ENCODE results near the gene CTNNBIP1.
"Not testable (repeated sequence)": the region's sequence is repeated elsewhere in the genome, so short reads cannot be mapped to it uniquely, and the experiment has no call there.

CTNNBIP1 gene

DNA sequence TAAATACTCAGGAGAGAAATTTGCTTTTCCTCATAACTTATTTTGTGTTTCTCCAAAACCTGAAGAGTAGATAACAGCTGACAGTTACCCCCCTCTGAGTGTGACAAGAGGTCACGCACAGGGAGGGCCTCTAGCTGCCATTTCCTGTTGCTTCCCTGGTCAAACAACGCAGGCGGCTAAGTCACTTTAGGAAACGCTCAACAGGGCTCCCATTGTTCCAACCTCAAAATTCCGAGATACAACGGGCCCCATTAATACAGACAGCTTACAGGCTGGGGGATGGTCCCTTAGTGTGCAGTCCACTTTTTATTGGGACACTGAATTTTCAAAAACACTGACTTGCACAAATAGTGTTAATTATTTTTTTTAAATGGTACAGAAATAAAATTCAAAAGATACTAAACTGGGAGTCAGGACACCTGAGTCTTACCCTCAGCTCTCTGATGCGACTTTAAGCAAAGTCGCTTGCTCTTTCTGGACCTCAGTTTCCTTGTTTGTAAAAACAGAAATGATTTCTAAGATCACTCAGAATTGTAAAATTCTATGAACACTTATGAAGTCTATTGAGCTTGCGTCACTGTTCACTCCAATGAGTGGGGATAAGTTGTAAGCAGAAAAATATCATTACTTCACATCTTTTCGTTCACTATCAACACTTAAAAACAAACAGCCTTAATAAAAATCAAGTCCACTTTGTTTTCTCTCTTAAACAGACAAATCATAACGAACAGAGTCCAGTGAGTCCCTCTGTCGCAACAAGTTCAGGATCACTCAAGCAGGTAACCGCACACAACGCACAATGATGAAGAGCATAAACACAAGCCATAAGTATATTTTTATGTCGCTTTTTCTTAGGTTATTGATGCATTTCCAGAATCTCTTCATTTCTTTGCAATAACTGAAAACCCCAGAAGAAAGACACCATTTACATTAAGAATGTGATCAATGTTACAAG lies 19.6 kb upstream of the CTNNBIP1 start:
- no peak overlapping the region for H3K27ac ChIP-seq
- TF ChIP-seq, protein P1, sequence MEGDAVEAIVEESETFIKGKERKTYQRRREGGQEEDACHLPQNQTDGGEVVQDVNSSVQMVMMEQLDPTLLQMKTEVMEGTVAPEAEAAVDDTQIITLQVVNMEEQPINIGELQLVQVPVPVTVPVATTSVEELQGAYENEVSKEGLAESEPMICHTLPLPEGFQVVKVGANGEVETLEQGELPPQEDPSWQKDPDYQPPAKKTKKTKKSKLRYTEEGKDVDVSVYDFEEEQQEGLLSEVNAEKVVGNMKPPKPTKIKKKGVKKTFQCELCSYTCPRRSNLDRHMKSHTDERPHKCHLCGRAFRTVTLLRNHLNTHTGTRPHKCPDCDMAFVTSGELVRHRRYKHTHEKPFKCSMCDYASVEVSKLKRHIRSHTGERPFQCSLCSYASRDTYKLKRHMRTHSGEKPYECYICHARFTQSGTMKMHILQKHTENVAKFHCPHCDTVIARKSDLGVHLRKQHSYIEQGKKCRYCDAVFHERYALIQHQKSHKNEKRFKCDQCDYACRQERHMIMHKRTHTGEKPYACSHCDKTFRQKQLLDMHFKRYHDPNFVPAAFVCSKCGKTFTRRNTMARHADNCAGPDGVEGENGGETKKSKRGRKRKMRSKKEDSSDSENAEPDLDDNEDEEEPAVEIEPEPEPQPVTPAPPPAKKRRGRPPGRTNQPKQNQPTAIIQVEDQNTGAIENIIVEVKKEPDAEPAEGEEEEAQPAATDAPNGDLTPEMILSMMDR (conservative IDR thresholded peaks at IDR 0.05; ENCODE audit: low read depth), result no peak
- POLR2A ChIA-PET (ENCODE audit: low non-redundant PET), result no interaction called here
- CTCF ChIA-PET, result interaction anchor here (0.6 to 1.6 kb wide), 6 partner anchors 21 to 445 kb away, joined by 3 to 7 read pairs (median 4); no protein-coding TSS in a partner anchor
- DNase-seq (ENCODE audit: low spot score), result no peak

DNA sequence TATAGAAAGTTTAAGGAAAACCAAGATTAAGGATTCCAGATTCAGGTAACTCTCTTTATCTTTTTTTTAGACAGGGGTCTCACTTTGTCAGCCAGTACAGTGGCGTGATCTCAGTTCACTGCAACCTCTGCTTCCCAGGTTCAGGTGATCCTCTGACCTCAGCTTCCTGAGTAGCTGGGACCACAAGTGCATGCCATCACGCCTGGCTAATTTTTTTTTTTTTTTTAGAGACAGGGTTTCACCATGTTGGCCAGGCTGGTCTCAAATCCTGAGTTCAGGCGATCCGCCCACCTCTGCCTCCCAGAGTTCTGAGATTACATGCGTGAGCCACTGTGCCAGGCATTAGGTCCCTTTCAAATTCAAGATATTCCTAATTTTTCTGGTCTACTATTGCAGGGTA lies 17.2 kb upstream of the CTNNBIP1 start:
- TF ChIP-seq, protein P1 (conservative IDR thresholded peaks at IDR 0.05; ENCODE audit: low read depth), result no peak
- ChIA-PET CTCF (interaction anchor here (0.6 kb wide), 2 partner anchors 91 to 1117 kb away, joined by 5 to 9 read pairs; no protein-coding TSS in a partner anchor), POLR2A (ENCODE audit: low non-redundant PET) (no interaction called here)
- no peak overlapping the region for H3K27ac ChIP-seq
- no peak for DNase-seq (ENCODE audit: low spot score)

DNA sequence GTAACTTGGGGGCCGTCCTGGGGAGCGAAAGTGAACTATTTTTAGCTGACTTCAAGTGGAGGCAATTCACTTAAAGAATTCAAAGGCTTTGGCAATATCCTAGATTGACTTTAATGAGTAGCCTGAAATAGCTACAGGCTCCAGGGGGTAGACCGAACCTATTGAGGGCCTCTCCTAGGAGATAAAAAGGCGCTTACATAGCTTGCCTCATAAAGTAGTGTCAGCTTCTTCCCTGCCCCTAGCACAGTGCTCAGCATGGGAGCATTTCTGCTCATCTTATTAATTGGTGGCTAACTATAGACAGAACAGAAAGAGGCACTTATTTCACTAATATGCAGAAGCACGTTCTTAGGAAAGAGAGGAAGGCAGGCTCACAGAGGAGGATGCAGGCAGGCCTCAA lies 12.3 kb upstream of the CTNNBIP1 start:
- TF ChIP-seq, protein P1 (conservative IDR thresholded peaks at IDR 0.05; ENCODE audit: low read depth), result no peak
- H3K27ac ChIP-seq, result no peak overlapping the region
- DNase-seq (ENCODE audit: low spot score), result no peak
- CTCF ChIA-PET, result interaction anchor here (0.6 kb wide), 1 partner anchor 85 kb away, joined by 3 read pairs; no protein-coding TSS in a partner anchor
- POLR2A ChIA-PET (ENCODE audit: low non-redundant PET), result no interaction called here

DNA sequence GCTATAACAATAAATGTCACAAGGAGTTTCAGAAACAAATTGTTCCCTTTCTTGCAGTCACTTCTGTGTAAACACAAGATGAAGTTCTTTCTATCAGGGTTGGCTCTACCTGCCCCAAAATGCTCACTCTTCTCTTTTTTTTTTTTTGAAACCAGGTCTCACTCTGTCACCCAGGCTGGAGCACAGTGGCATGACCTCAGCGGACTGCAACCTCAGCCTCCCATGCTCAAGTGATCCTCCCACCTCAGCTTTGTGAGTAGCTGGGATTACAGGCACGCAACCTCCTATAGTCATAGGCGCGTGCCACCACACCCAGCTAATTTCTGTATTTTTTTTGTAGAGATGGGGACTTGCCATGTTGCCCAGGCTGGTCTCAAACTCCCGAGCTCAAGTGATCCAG lies 10.5 kb upstream of the CTNNBIP1 start:
- CTCF ChIA-PET, result interaction anchor here (0.6 to 1.1 kb wide), 2 partner anchors 17 to 45 kb away, joined by 3 to 6 read pairs; no protein-coding TSS in a partner anchor
- POLR2A ChIA-PET (ENCODE audit: low non-redundant PET), result no interaction called here
- no peak overlapping the region for H3K27ac ChIP-seq
- TF ChIP-seq, protein P1 (conservative IDR thresholded peaks at IDR 0.05; ENCODE audit: low read depth), result no peak
- DNase-seq (ENCODE audit: low spot score), result no peak

DNA sequence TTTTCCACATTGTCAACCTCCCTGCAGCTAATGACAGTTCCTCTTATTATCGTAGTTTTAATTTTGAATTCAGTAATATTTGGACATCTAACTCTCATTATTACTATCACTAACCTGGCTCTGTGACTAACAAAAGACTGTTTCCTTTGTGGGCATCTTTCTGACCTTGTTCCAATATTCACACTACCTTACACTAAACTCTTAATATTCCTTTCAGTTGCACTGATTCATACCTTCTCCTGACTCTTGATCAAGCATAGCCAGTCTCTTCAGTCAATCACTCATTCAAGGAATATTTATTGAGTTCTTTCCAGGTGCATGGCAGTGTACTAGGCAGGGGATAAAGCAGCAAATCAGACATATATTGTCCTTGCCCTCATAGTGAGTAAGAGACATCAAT lies 7.8 kb upstream of the CTNNBIP1 start:
- ChIA-PET CTCF (interaction anchor here (0.6 kb wide), 1 partner anchor 436 kb away, joined by 3 read pairs; no protein-coding TSS in a partner anchor), POLR2A (ENCODE audit: low non-redundant PET) (no interaction called here)
- TF ChIP-seq, protein P1 (conservative IDR thresholded peaks at IDR 0.05; ENCODE audit: low read depth), result no peak
- no peak for DNase-seq (ENCODE audit: low spot score)
- no peak overlapping the region for H3K27ac ChIP-seq

DNA sequence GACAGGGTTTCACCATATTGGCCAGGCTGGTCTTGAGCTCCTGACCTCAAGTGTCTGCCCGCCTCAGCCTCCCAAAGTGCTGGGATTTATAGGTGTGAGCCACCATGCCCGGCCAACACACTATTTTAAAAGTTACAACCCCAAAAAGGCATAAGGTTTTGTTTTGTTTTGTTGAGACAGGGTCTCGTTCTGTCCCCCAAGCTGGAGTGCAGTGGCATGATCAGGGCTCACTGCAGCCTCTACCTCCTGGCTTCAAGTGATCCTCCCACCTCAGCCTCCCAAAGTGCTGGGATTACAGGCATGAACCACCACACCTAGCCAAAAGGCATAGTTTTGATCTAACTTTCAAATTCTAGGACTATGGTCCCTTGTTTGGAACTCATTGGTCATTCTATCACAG lies 7.4 kb upstream of the CTNNBIP1 start:
- DNase-seq (ENCODE audit: low spot score); H3K27ac ChIP-seq: not testable (repeated sequence)
- ChIA-PET CTCF (interaction anchor here (0.6 kb wide), 1 partner anchor 436 kb away, joined by 3 read pairs; no protein-coding TSS in a partner anchor), POLR2A (ENCODE audit: low non-redundant PET) (interaction anchor here (0.6 to 1.1 kb wide), 2 partner anchors 11 to 26 kb away, joined by 5 read pairs; partner anchors contain the start of genes LZIC and NMNAT1)
